ENCODE results near the gene RAPGEFL1.
"Not testable (repeated sequence)": the region's sequence is repeated elsewhere in the genome, so short reads cannot be mapped to it uniquely, and the experiment has no call there.

Gene RAPGEFL1

DNA sequence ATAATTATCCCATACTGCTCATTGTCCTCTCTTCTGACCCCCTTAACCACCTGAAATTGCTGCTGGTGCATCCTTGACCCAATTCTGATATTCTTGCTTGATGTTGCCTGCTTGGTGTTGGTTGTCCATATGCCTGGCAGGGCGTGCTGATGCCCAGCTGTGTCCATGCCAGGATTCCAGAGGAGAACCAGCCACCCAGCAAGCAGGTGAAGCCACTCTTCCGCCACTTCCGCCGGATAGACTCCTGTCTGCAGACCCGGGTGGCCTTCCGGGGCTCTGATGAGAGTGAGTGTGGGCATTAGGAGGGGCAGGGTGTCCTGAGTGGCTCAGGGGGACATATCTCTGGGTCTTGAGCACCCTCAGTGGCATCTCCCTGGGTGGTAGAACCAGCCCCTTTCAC, 11.4 kb downstream of the RAPGEFL1 start:
- Histone ChIP-seq H3K9ac (ENCODE audit: insufficient read length) (no peak overlapping the region), H3K9me3 (ENCODE audit: low read depth, low read length) (no peaks in the 10 kb centered on the region), H3K27ac (no peak overlapping the region), H3K4me3 (no peak overlapping the region), H3K36me3 (ENCODE audit: insufficient read depth, low read length) (no peaks in the 10 kb centered on the region; the same call in 1 of the 2 replicates)
- TF ChIP-seq EZH2 (IDR thresholded peaks at IDR 0.05) (no peak), FOXP2 (optimal IDR thresholded peaks at IDR 0.05; ENCODE audit: control extremely low read depth, extremely low read length, insufficient read depth) (no peak), POLR2AphosphoS5 (IDR thresholded peaks at IDR 0.05; ENCODE audit: borderline replicate concordance, low read depth, low read length) (no peak)
- no peak for DNase-seq (ENCODE audit: low read depth, low spot score)

DNA sequence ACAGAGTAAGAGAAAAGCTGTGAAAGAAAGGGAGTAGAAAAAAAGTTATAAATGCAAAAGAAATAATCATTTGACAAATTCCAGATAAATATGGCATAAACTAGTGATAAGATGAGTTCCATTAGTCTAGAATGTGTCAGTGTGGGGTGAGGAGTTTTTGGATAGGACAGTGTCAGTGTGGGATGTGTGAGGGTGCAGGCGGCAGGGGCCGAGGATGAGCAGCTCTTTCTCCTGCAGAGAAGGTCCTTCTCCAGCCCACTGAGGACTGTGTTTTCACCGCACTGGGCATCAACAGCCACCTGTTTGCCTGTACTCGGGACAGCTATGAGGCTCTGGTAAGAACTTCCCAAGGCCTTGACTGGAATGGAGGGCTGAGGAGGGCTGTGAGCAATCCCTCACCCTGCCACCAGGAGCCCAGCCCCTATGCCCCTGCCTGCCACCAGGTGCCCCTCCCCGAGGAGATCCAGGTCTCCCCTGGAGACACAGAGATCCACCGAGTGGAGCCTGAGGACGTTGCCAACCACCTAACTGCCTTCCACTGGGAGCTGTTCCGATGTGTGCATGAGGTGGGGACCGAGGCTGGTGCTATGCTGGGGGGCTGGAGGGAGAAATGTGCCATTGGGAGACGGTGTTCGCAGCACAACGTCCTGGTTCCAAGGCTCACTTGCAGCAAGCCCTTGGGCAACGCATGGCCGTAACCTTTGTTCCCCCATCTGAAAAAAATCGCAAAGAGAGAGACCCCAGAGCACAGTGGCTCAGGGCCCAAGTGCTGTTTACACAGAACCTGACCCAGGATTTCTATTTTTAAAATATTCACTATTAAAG, 13.1 kb downstream of the RAPGEFL1 start:
- TF ChIP-seq EZH2 (IDR thresholded peaks at IDR 0.05) = no peak
- no peak for TF ChIP-seq FOXP2 (optimal IDR thresholded peaks at IDR 0.05; ENCODE audit: control extremely low read depth, extremely low read length, insufficient read depth)
- TF ChIP-seq POLR2AphosphoS5 (IDR thresholded peaks at IDR 0.05; ENCODE audit: borderline replicate concordance, low read depth, low read length) = no peak
- Histone ChIP-seq H3K9ac (ENCODE audit: insufficient read length) (no peak overlapping the region), H3K9me3 (ENCODE audit: low read depth, low read length) (no peaks in the 10 kb centered on the region), H3K36me3 (ENCODE audit: insufficient read depth, low read length) (no peaks in the 10 kb centered on the region; the same call in 1 of the 2 replicates), H3K4me3 (no peak overlapping the region), H3K27ac (no peak overlapping the region)
- DNase-seq (ENCODE audit: low read depth, low spot score) = no peak

DNA sequence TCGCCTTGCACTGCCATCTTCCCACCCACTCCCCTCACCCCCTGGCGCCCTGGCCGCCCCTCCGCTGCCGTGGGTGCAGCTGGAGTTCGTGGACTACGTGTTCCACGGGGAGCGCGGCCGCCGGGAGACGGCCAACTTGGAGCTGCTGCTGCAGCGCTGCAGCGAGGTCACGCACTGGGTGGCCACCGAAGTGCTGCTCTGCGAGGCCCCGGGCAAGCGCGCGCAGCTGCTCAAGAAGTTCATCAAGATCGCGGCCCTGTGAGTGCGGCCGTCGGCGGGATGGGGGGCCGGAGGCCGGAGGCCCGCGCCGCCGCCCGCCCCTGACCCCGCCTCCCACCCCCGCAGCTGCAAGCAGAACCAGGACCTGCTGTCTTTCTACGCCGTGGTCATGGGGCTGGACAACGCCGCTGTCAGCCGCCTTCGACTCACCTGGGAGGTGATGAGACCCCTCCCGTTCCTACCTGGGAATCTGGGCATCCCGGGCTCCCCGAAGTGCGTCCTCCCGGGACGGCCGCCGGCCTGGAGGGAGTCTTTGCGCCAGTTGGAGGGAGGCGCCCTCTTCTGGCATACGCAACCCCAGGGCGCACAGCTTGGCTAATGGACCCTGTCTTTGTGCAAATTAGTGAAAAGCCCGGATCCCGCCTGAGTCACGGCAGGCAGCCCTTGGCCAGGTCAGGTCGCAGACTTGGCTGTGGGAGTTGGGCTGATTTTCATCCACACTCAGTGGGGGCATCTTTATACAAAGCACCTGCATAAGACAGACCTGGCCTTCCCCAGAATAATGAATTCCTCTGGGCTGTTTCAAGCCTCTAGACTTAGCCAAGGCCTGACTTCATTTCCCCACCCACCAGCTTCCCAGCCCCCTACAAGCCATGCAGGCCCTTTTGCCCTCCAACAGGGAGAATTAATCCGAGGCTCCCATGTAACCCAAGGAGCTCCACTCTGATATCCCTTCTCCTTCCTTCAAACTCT, 14.3 kb downstream of the RAPGEFL1 start:
- Histone ChIP-seq H3K9ac (ENCODE audit: insufficient read length) (no peak overlapping the region), H3K36me3 (ENCODE audit: insufficient read depth, low read length) (no peaks in the 10 kb centered on the region; the same call in 1 of the 2 replicates), H3K4me3 (no peak overlapping the region), H3K27ac (no peak overlapping the region), H3K9me3 (ENCODE audit: low read depth, low read length) (no peaks in the 10 kb centered on the region)
- no peak for DNase-seq (ENCODE audit: low read depth, low spot score)
- TF ChIP-seq FOXP2 (optimal IDR thresholded peaks at IDR 0.05; ENCODE audit: control extremely low read depth, extremely low read length, insufficient read depth) = no peak

GRCh38 chr17:40192961-40193360, 15.7 kb downstream of the RAPGEFL1 start:
- H3K36me3 ChIP-seq (ENCODE audit: insufficient read depth, low read length) = no peaks in the 10 kb centered on the region; the same call in 1 of the 2 replicates
- TF ChIP-seq FOXP2 (optimal IDR thresholded peaks at IDR 0.05; ENCODE audit: control extremely low read depth, extremely low read length, insufficient read depth) (no peak), POLR2AphosphoS5 (IDR thresholded peaks at IDR 0.05; ENCODE audit: borderline replicate concordance, low read depth, low read length) (no peak), EZH2 (IDR thresholded peaks at IDR 0.05) (no peak)
- H3K4me3 ChIP-seq = no peak overlapping the region
- H3K9ac ChIP-seq (ENCODE audit: insufficient read length) = no peak overlapping the region
- H3K9me3 ChIP-seq (ENCODE audit: low read depth, low read length) = no peaks in the 10 kb centered on the region
- no peak for DNase-seq (ENCODE audit: low read depth, low spot score)
- H3K27ac ChIP-seq = no peak overlapping the region

GRCh38 chr17:40194821-40195220, 17.6 kb downstream of the RAPGEFL1 start:
- Histone ChIP-seq H3K9me3 (ENCODE audit: low read depth, low read length) (no peaks in the 10 kb centered on the region), H3K4me3 (no peak overlapping the region), H3K9ac (ENCODE audit: insufficient read length) (no peak overlapping the region), H3K36me3 (ENCODE audit: insufficient read depth, low read length) (no peaks in the 10 kb centered on the region; the same call in 1 of the 2 replicates), H3K27ac (no peak overlapping the region)
- TF ChIP-seq POLR2AphosphoS5 (IDR thresholded peaks at IDR 0.05; ENCODE audit: borderline replicate concordance, low read depth, low read length) = no peak
- no peak for TF ChIP-seq FOXP2 (optimal IDR thresholded peaks at IDR 0.05; ENCODE audit: control extremely low read depth, extremely low read length, insufficient read depth)
- no peak for TF ChIP-seq EZH2 (IDR thresholded peaks at IDR 0.05)
- no peak for DNase-seq (ENCODE audit: low read depth, low spot score)

DNA sequence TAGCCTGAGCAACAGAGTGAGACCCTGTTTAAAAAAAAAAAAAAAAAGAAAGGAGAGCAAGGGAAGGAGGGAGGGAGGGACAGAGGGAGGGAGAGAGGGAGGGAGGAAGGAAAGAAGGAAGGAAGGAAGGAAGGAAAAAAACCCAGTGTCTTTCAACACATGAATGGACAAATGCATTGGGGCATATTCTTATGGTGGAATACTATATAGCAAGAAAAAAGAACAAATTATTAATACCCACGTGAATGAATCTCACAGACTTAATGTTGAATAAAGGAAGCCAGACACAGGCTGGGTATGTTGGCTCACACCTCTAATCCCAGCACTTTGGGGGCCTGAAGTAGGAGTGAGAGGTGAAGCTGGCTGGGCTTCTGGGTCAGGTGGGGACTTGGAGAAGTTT, 20.3 kb downstream of the RAPGEFL1 start:
- Histone ChIP-seq H3K9ac (ENCODE audit: insufficient read length) (no peak overlapping the region), H3K27ac (no peak overlapping the region), H3K4me3 (no peak overlapping the region), H3K36me3 (ENCODE audit: insufficient read depth, low read length) (no peaks in the 10 kb centered on the region; the same call in 1 of the 2 replicates), H3K9me3 (ENCODE audit: low read depth, low read length) (no peaks in the 10 kb centered on the region)
- TF ChIP-seq POLR2AphosphoS5 (IDR thresholded peaks at IDR 0.05; ENCODE audit: borderline replicate concordance, low read depth, low read length) = no peak
- TF ChIP-seq EZH2 (IDR thresholded peaks at IDR 0.05) = no peak
- TF ChIP-seq FOXP2 (optimal IDR thresholded peaks at IDR 0.05; ENCODE audit: control extremely low read depth, extremely low read length, insufficient read depth) = no peak
- DNase-seq (ENCODE audit: low read depth, low spot score) = no peak

DNA sequence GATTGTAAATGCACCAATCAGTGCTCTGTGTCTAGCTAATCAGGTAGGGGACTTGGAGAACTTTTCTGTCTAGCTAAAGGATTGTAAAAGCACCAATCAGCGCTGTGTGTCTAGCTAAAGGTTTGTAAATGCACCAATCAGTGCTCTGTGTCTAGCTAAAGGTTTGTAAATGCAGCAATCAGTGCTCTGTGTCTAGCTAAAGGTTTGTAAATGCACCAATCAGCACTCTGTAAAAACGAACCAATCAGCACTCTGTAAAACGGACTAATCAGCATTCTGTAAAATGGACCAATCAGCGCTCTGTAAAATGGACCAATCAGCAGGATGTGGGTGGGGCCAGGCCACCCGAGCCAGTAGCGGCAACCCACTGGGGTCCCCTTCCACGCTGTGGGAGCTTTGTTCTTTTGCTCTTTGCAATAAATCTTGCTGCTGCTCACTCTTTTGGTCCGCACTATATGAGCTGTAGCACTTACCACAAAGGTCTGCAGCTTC, 20.7 kb downstream of the RAPGEFL1 start:
- H3K27ac ChIP-seq; H3K9me3 ChIP-seq (ENCODE audit: low read depth, low read length); H3K9ac ChIP-seq (ENCODE audit: insufficient read length); DNase-seq (ENCODE audit: low read depth, low spot score); H3K4me3 ChIP-seq; H3K36me3 ChIP-seq (ENCODE audit: insufficient read depth, low read length): not testable (repeated sequence)

- H3K27ac ChIP-seq = no peak overlapping the region
- DNase-seq (ENCODE audit: low read depth, low spot score) = no peak
- TF ChIP-seq POLR2AphosphoS5 (IDR thresholded peaks at IDR 0.05; ENCODE audit: borderline replicate concordance, low read depth, low read length) (no peak), FOXP2 (optimal IDR thresholded peaks at IDR 0.05; ENCODE audit: control extremely low read depth, extremely low read length, insufficient read depth) (no peak), EZH2 (IDR thresholded peaks at IDR 0.05) (no peak)
- H3K9me3 ChIP-seq (ENCODE audit: low read depth, low read length) = no peaks in the 10 kb centered on the region
- H3K9ac ChIP-seq (ENCODE audit: insufficient read length) = no peak overlapping the region
- no peaks in the 10 kb centered on the region for H3K36me3 ChIP-seq (ENCODE audit: insufficient read depth, low read length)
- H3K4me3 ChIP-seq = no peak overlapping the region
These were observed 21.3 kb downstream of the RAPGEFL1 start for GRCh38 chr17:40198576-40198975.

Data from SK-N-MC (cell line).